GM23338 (cell line): ENCODE data around the gene NUMB. TPM values are rescaled to one million over a fixed set of nuclear protein-coding genes. Genes with fewer than 3 reads are reported as not detected.

Experiments
- ATAC-seq: fragments of 200-7000 bp; cut with Tn5 transposase; 3 replicates; pipeline ENCODE4 v1.9.1; 2020
- DNase-seq: peaks from one replicate; pipeline ENCODE4 v3.0.0-alpha.2; 2015; ENCODE audit warnings: low spot score
- H2AFZ ChIP-seq: fragments of 200-600 bp; sonication (generic); 2 replicates; pipeline ENCODE4 v1.8.0; 2016; ENCODE audit warnings: antibody characterized with exemption, mild to moderate bottlenecking, moderate library complexity
- H3F3A ChIP-seq: fragments of 200-600 bp; sonication (generic); replicated peaks from 2 replicates; pipeline ENCODE4 v1.8.0; 2017; ENCODE audit warnings: antibody characterized with exemption, mixed run types, low read depth
- H3K27ac ChIP-seq: fragments of 200-600 bp; sonication (generic); 2 replicates; pipeline ENCODE4 v1.6.1; 2016; ENCODE audit warnings: low read depth
- H3K27me3 ChIP-seq: fragments of 200-600 bp; sonication (generic); 2 replicates; pipeline ENCODE4 v1.8.0; 2016; ENCODE audit warnings: mild to moderate bottlenecking, mixed run types, moderate library complexity; ENCODE audit not compliant: insufficient read depth
- H3K36me3 ChIP-seq: fragments of 200-600 bp; sonication (generic); 2 replicates; pipeline ENCODE4 v1.8.0; 2016; ENCODE audit warnings: mild to moderate bottlenecking; ENCODE audit not compliant: insufficient read depth
- H3K4me1 ChIP-seq: fragments of 200-600 bp; sonication (generic); 2 replicates; pipeline ENCODE4 v1.8.0; 2016; ENCODE audit warnings: mild to moderate bottlenecking, moderate library complexity; ENCODE audit not compliant: insufficient read depth
- H3K4me2 ChIP-seq: fragments of 200-600 bp; sonication (generic); 2 replicates; pipeline ENCODE4 v1.7.1; 2017; ENCODE audit warnings: mixed run types
- H3K4me3 ChIP-seq: fragments of 200-600 bp; sonication (generic); 2 replicates; pipeline ENCODE4 v1.6.1; 2016; ENCODE audit warnings: mixed run types
- H3K79me2 ChIP-seq: fragments of 200-600 bp; sonication (generic); replicated peaks from 2 replicates; pipeline ENCODE4 v1.8.0; 2017; ENCODE audit warnings: mild to moderate bottlenecking; ENCODE audit not compliant: insufficient read depth
- H3K9me2 ChIP-seq: fragments of 200-600 bp; sonication (generic); 2 replicates; pipeline ENCODE4 v1.8.0; 2017; ENCODE audit not compliant: insufficient read depth
- H4K20me1 ChIP-seq: fragments of 200-600 bp; sonication (generic); replicated peaks from 2 replicates; pipeline ENCODE4 v1.8.0; 2017; ENCODE audit warnings: mild to moderate bottlenecking; ENCODE audit not compliant: insufficient read depth
- H3K27ac Mint-ChIP-seq: 2 replicates; pipeline ENCODE4 v1.8.0; 2020; ENCODE audit warnings: inconsistent platforms, mild to moderate bottlenecking, moderate library complexity, mixed read lengths
- H3K27me3 Mint-ChIP-seq: 3 replicates; pipeline ENCODE4 v1.8.0; 2022; ENCODE audit warnings: low read depth, mild to moderate bottlenecking, moderate library complexity, mixed read lengths, inconsistent platforms; ENCODE audit not compliant: insufficient read depth, poor library complexity
- H3K36me3 Mint-ChIP-seq: 3 replicates; pipeline ENCODE4 v1.8.0; 2021; ENCODE audit warnings: low read depth, mild to moderate bottlenecking, inconsistent platforms, moderate library complexity, mixed read lengths
- H3K4me1 Mint-ChIP-seq: 3 replicates; pipeline ENCODE4 v1.8.0; 2020; ENCODE audit warnings: mild to moderate bottlenecking, inconsistent platforms, mixed read lengths
- H3K4me3 Mint-ChIP-seq: 3 replicates; pipeline ENCODE4 v1.8.0; 2021; ENCODE audit warnings: moderate library complexity, mild to moderate bottlenecking, inconsistent platforms, mixed read lengths
- H3K9me3 Mint-ChIP-seq: 3 replicates; pipeline ENCODE4 v1.8.0; 2020; ENCODE audit warnings: moderate library complexity, mild to moderate bottlenecking, inconsistent platforms, mixed read lengths
- CREB1 ChIP-seq: fragments of 250-450 bp; sonication (Bioruptor Pico); IDR thresholded peaks from 2 replicates; pipeline ENCODE4 v1.5.0; 2020; ENCODE audit warnings: low read depth, mild to moderate bottlenecking, moderate library complexity
- EZH2 ChIP-seq: fragments of 200-600 bp; sonication (generic); IDR thresholded peaks from one replicate; pipeline ENCODE4 v1.8.0; 2017; ENCODE audit warnings: antibody characterized with exemption, mild to moderate bottlenecking, low read depth; ENCODE audit not compliant: unreplicated experiment
- EZH2phosphoT487 ChIP-seq: fragments of 200-600 bp; sonication (generic); IDR thresholded peaks from one replicate; pipeline ENCODE4 v1.8.1; 2018; ENCODE audit warnings: antibody characterized with exemption; ENCODE audit not compliant: unreplicated experiment
- JUNB ChIP-seq: IDR thresholded peaks from one replicate; pipeline ENCODE4 v1.6.1; 2016; ENCODE audit warnings: antibody characterized with exemption; ENCODE audit not compliant: unreplicated experiment
- NANOG ChIP-seq: IDR thresholded peaks from 2 replicates; pipeline ENCODE4 v1.6.1; 2016; ENCODE audit warnings: antibody characterized with exemption, borderline replicate concordance
- POLR2AphosphoS5 ChIP-seq: IDR thresholded peaks from 2 replicates; pipeline ENCODE4 v1.6.1; 2016; ENCODE audit warnings: antibody characterized with exemption, low read depth
- REST ChIP-seq: IDR thresholded peaks from one replicate; pipeline ENCODE4 v1.6.1; 2018; ENCODE audit warnings: antibody characterized with exemption; ENCODE audit not compliant: unreplicated experiment
- STAT1 ChIP-seq: IDR thresholded peaks from one replicate; pipeline ENCODE4 v1.6.1; 2016; ENCODE audit warnings: antibody characterized with exemption; ENCODE audit not compliant: unreplicated experiment
- ZNF114 ChIP-seq: fragments of 250-450 bp; sonication (Bioruptor Pico); IDR thresholded peaks from 2 replicates; pipeline ENCODE4 v1.5.0; 2020; ENCODE audit warnings: mild to moderate bottlenecking, moderate library complexity
- ZNF331 ChIP-seq: fragments of 250-450 bp; sonication (Bioruptor Pico); IDR thresholded peaks from 2 replicates; pipeline ENCODE4 v1.5.0; 2020; ENCODE audit warnings: low read depth, mild to moderate bottlenecking, moderate library complexity
- polyA plus RNA-seq: library from polyadenylated mRNA; unstranded; fragments of >200 nt; fragmentation: Nextera tagmentation; extraction: Ambion mirVana; gene quantifications from 2 replicates; pipeline ENCODE4 v1.2.1, GENCODE V29; 2016
- total RNA-seq: library from RNA; depleted of rRNA; stranded (reverse); fragments of >200 nt; shearing (Covaris generic); gene quantifications from 2 replicates; pipeline ENCODE4 v1.2.3, GENCODE V29; 2014
- TF ChIP-seq, protein P1 (sequence below), 2 experiments: fragments of 200-600 bp in 1 of 2; sonication (generic) in 1 of 2; conservative IDR thresholded peaks; 2 replicates each; pipeline versions ENCODE4 v1.5.1 to v1.6.1; 2016 to 2017; ENCODE audit warnings: antibody characterized with exemption in 2 of 2, low read depth in 2 of 2, mild to moderate bottlenecking in 2 of 2, moderate library complexity in 1 of 2
- TF ChIP-seq, protein P2 (sequence below): fragments of 250-450 bp; sonication (Bioruptor Pico); IDR thresholded peaks from 2 replicates; pipeline ENCODE4 v1.5.0; 2020; ENCODE audit warnings: mild to moderate bottlenecking, moderate library complexity
- TF ChIP-seq, protein P3 (sequence below): IDR thresholded peaks from 2 replicates; pipeline ENCODE4 v1.6.1; 2016; ENCODE audit warnings: antibody characterized with exemption

Gene NUMB
- total and polyA plus RNA-seq, 2 experiments from 2014 or later, result 32.1 to 36.7 TPM

DNA sequence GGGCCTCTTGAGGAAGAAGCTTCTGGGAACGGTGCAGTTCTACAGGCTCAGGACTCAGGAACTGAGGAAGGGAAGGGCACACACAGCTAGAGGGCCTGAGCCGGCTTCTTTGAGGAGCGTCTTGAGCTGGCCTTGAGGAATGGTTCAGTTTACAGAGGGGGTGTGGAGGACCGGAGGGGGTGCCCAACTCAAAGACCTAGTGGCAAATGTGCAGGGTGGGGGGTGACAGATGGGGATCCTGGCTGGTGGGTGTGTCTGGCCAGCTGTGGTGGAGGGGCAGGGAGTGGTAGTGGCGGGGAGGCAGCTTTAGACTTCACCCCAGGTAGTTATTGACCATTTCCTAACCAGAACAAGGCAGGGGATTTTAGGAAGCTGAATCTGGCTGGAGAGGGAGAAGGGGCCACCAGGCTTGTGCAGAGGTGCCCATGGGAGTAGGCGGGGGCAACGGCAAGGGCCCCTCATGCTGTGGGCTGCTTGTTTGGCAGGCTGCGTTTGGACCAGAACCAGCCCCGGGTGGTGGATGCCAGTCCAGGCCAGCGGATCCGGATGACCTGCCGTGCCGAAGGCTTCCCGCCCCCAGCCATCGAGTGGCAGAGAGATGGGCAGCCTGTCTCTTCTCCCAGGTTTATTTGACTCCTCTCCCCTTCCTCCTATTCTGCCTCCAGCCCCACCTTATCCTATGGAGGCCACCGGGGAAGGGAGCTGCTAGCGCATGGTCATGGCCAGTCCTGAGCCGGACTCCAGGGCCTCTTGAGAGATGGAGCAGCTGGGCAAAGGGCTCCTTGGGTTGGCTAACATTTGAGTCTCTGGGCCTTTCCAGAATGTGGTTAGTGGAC lies 193.2 kb downstream of the NUMB start:
- Histone ChIP-seq H3K9me2 (no peaks in the 10 kb centered on the region), H3K79me2 (no peaks in the 10 kb centered on the region), H3K4me1 (no peaks in the 10 kb centered on the region; the same call in 1 of the 2 replicates), H3F3A (no peaks in the 10 kb centered on the region), H3K27me3 (no peaks in the 10 kb centered on the region), H3K36me3 (no peaks in the 10 kb centered on the region; the same call in 1 of the 2 replicates), H3K4me2 (no peak overlapping the region), H3K4me3 (no peak overlapping the region), H4K20me1 (no peaks in the 10 kb centered on the region), H2AFZ (no peak overlapping the region), H3K27ac (no peak overlapping the region)
- Mint-ChIP-seq H3K27ac (no peak overlapping the region), H3K36me3 (peaks cover 13% of the 10 kb centered on the region), H3K27me3 (peaks cover 8% of the 10 kb centered on the region), H3K9me3 (no peaks in the 10 kb centered on the region), H3K4me3 (no peak overlapping the region), H3K4me1 (no peaks in the 10 kb centered on the region; the same call in none of the 3 replicates)
- DNase-seq, result no peak
- TF ChIP-seq ZNF331 (CRISPR knock-in tag), result no peak
- TF ChIP-seq ZNF114 (CRISPR knock-in tag), result no peak
- TF ChIP-seq REST, result no peak
- no peak for TF ChIP-seq CREB1 (CRISPR knock-in tag)
- no peak for TF ChIP-seq STAT1
- TF ChIP-seq EZH2, result no peak
- no peak for TF ChIP-seq EZH2phosphoT487
- TF ChIP-seq, protein P1, sequence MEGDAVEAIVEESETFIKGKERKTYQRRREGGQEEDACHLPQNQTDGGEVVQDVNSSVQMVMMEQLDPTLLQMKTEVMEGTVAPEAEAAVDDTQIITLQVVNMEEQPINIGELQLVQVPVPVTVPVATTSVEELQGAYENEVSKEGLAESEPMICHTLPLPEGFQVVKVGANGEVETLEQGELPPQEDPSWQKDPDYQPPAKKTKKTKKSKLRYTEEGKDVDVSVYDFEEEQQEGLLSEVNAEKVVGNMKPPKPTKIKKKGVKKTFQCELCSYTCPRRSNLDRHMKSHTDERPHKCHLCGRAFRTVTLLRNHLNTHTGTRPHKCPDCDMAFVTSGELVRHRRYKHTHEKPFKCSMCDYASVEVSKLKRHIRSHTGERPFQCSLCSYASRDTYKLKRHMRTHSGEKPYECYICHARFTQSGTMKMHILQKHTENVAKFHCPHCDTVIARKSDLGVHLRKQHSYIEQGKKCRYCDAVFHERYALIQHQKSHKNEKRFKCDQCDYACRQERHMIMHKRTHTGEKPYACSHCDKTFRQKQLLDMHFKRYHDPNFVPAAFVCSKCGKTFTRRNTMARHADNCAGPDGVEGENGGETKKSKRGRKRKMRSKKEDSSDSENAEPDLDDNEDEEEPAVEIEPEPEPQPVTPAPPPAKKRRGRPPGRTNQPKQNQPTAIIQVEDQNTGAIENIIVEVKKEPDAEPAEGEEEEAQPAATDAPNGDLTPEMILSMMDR (conservative IDR thresholded peaks at IDR 0.05; ENCODE audit: low read depth in 2 of 2), result no peak
- TF ChIP-seq, protein P2, sequence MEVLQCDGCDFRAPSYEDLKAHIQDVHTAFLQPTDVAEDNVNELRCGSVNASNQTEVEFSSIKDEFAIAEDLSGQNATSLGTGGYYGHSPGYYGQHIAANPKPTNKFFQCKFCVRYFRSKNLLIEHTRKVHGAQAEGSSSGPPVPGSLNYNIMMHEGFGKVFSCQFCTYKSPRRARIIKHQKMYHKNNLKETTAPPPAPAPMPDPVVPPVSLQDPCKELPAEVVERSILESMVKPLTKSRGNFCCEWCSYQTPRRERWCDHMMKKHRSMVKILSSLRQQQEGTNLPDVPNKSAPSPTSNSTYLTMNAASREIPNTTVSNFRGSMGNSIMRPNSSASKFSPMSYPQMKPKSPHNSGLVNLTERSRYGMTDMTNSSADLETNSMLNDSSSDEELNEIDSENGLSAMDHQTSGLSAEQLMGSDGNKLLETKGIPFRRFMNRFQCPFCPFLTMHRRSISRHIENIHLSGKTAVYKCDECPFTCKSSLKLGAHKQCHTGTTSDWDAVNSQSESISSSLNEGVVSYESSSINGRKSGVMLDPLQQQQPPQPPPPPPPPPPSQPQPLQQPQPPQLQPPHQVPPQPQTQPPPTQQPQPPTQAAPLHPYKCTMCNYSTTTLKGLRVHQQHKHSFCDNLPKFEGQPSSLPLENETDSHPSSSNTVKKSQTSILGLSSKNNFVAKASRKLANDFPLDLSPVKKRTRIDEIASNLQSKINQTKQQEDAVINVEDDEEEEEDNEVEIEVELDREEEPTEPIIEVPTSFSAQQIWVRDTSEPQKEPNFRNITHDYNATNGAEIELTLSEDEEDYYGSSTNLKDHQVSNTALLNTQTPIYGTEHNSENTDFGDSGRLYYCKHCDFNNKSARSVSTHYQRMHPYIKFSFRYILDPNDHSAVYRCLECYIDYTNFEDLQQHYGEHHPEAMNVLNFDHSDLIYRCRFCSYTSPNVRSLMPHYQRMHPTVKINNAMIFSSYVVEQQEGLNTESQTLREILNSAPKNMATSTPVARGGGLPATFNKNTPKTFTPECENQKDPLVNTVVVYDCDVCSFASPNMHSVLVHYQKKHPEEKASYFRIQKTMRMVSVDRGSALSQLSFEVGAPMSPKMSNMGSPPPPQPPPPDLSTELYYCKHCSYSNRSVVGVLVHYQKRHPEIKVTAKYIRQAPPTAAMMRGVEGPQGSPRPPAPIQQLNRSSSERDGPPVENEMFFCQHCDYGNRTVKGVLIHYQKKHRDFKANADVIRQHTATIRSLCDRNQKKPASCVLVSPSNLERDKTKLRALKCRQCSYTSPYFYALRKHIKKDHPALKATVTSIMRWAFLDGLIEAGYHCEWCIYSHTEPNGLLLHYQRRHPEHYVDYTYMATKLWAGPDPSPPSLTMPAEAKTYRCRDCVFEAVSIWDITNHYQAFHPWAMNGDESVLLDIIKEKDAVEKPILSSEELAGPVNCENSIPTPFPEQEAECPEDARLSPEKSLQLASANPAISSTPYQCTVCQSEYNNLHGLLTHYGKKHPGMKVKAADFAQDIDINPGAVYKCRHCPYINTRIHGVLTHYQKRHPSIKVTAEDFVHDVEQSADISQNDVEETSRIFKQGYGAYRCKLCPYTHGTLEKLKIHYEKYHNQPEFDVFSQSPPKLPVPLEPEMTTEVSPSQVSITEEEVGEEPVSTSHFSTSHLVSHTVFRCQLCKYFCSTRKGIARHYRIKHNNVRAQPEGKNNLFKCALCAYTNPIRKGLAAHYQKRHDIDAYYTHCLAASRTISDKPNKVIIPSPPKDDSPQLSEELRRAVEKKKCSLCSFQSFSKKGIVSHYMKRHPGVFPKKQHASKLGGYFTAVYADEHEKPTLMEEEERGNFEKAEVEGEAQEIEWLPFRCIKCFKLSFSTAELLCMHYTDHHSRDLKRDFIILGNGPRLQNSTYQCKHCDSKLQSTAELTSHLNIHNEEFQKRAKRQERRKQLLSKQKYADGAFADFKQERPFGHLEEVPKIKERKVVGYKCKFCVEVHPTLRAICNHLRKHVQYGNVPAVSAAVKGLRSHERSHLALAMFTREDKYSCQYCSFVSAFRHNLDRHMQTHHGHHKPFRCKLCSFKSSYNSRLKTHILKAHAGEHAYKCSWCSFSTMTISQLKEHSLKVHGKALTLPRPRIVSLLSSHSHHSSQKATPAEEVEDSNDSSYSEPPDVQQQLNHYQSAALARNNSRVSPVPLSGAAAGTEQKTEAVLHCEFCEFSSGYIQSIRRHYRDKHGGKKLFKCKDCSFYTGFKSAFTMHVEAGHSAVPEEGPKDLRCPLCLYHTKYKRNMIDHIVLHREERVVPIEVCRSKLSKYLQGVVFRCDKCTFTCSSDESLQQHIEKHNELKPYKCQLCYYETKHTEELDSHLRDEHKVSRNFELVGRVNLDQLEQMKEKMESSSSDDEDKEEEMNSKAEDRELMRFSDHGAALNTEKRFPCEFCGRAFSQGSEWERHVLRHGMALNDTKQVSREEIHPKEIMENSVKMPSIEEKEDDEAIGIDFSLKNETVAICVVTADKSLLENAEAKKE (CRISPR knock-in tag), result no peak
- TF ChIP-seq JUNB, result no peak
- no peak for TF ChIP-seq NANOG
- TF ChIP-seq, protein P3, sequence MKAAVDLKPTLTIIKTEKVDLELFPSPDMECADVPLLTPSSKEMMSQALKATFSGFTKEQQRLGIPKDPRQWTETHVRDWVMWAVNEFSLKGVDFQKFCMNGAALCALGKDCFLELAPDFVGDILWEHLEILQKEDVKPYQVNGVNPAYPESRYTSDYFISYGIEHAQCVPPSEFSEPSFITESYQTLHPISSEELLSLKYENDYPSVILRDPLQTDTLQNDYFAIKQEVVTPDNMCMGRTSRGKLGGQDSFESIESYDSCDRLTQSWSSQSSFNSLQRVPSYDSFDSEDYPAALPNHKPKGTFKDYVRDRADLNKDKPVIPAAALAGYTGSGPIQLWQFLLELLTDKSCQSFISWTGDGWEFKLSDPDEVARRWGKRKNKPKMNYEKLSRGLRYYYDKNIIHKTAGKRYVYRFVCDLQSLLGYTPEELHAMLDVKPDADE, result no peak
- no peak for TF ChIP-seq POLR2AphosphoS5
- ATAC-seq, result no peak
